T-helper 22 cell (primary cell): Measurements from ENCODE around the gene PLAGL1.

ENCODE experiments used
- DNase-seq: peaks from one replicate; pipeline ENCODE4 v3.0.0-alpha.2; 2020; ENCODE audit warnings: low read depth

PLAGL1 gene

GRCh38 chr6:143965503-143966171 is 42.4 kb downstream of the PLAGL1 start:
- no peak for DNase-seq

GRCh38 chr6:143964674-143965081 is 43.4 kb downstream of the PLAGL1 start:
- no peak for DNase-seq

- DNase-seq: no peak
Measured at GRCh38 chr6:143963158-143963919, 44.7 kb downstream of the PLAGL1 start.

GRCh38 chr6:143961886-143962878 is 45.9 kb downstream of the PLAGL1 start:
- DNase-seq: no peak

GRCh38 chr6:143961066-143961465 is 47.0 kb downstream of the PLAGL1 start:
- no peak for DNase-seq

GRCh38 chr6:143959927-143960326 is 48.1 kb downstream of the PLAGL1 start:
- no peak for DNase-seq

- DNase-seq: no peak
Measured at GRCh38 chr6:143958839-143959399, 49.1 kb downstream of the PLAGL1 start.

GRCh38 chr6:143957679-143958274 is 50.3 kb downstream of the PLAGL1 start:
- no peak for DNase-seq

GRCh38 chr6:143955971-143956370 is 52.1 kb downstream of the PLAGL1 start:
- DNase-seq: no peak

GRCh38 chr6:143953922-143954321 is 54.1 kb downstream of the PLAGL1 start:
- DNase-seq: no peak

GRCh38 chr6:143952947-143953701 is 54.9 kb downstream of the PLAGL1 start:
- no peak for DNase-seq

GRCh38 chr6:143952060-143952778 is 55.8 kb downstream of the PLAGL1 start:
- no peak for DNase-seq

GRCh38 chr6:143950875-143951274 is 57.2 kb downstream of the PLAGL1 start:
- DNase-seq: no peak

- no peak for DNase-seq
Measured at GRCh38 chr6:143949962-143950361, 58.1 kb downstream of the PLAGL1 start.

- no peak for DNase-seq
Measured at GRCh38 chr6:143949535-143949934, 58.5 kb downstream of the PLAGL1 start.

GRCh38 chr6:143948208-143948607 is 59.9 kb downstream of the PLAGL1 start:
- DNase-seq: no peak

- no peak for DNase-seq
Measured at GRCh38 chr6:143941852-143942627, 66.0 kb downstream of the PLAGL1 start.

- DNase-seq: peak; percentile 18
Measured at GRCh38 chr6:143940011-143940597, 68.0 kb downstream of the PLAGL1 start.

- DNase-seq: no peak
Measured at GRCh38 chr6:143939364-143939763, 68.7 kb downstream of the PLAGL1 start.
